ENCODE results near the gene IGLL1. TPM values are rescaled to one million over a fixed set of nuclear protein-coding genes. Genes with fewer than 3 reads are reported as not detected.

Gene IGLL1
- total and polyA plus RNA-seq, 3 donors from 2014 or later, result 6.9 to 36.9 (median 24.6) TPM

- TF ChIP-seq POLR2A (IDR thresholded peaks at IDR 0.05), result no peak
- no peak for TF ChIP-seq CTCF (IDR thresholded peaks at IDR 0.05)
- Histone ChIP-seq H3K9me3 (no peaks in the 10 kb centered on the region), H3K4me3 (no peak overlapping the region), H3K27me3 (no peaks in the 10 kb centered on the region), H3K27ac (no peak overlapping the region), H3K4me1 (peaks cover 47% of the 10 kb centered on the region), H3K36me3 (ENCODE audit: low read depth, missing control alignments) (no peaks in the 10 kb centered on the region)
- intact Hi-C loops (cut with DNase I; ENCODE audit: low total_unique reads), result no loop called here
- 80 to 88% methylated on average over 2 of the region's 2 CpGs for WGBS, 2 donors
- no peak for DNase-seq
These were observed 50.0 kb downstream of the IGLL1 start for GRCh38 chr22:23530106-23530505.

GRCh38 chr22:23529166-23530103 is 50.7 kb downstream of the IGLL1 start:
- intact Hi-C loops (cut with DNase I; ENCODE audit: low total_unique reads), result no loop called here
- H3K4me1 ChIP-seq, result peaks cover 40% of the 10 kb centered on the region
- H3K36me3 ChIP-seq (ENCODE audit: low read depth, missing control alignments), result no peaks in the 10 kb centered on the region
- no peak for TF ChIP-seq CTCF (IDR thresholded peaks at IDR 0.05)
- no peak for DNase-seq
- WGBS, 2 donors, result 83 to 84% methylated on average over 9 to 12 of the region's 12 CpGs
- H3K4me3 ChIP-seq, result no peak overlapping the region
- no peaks in the 10 kb centered on the region for H3K27me3 ChIP-seq
- no peaks in the 10 kb centered on the region for H3K9me3 ChIP-seq
- H3K27ac ChIP-seq, result no peak overlapping the region

GRCh38 chr22:23527971-23528740 is 51.9 kb downstream of the IGLL1 start:
- no peak overlapping the region for H3K27ac ChIP-seq
- H3K4me1 ChIP-seq, result peaks cover 40% of the 10 kb centered on the region
- no peaks in the 10 kb centered on the region for H3K36me3 ChIP-seq (ENCODE audit: low read depth, missing control alignments)
- TF ChIP-seq POLR2A (IDR thresholded peaks at IDR 0.05) (no peak), CTCF (IDR thresholded peaks at IDR 0.05) (no peak)
- no peak overlapping the region for H3K4me3 ChIP-seq
- no peak for DNase-seq
- no peaks in the 10 kb centered on the region for H3K27me3 ChIP-seq
- intact Hi-C loops (cut with DNase I; ENCODE audit: low total_unique reads), result no loop called here
- H3K9me3 ChIP-seq, result no peaks in the 10 kb centered on the region
- WGBS, 2 donors, result 82 to 87% methylated on average over 18 to 19 of the region's 19 CpGs

DNA sequence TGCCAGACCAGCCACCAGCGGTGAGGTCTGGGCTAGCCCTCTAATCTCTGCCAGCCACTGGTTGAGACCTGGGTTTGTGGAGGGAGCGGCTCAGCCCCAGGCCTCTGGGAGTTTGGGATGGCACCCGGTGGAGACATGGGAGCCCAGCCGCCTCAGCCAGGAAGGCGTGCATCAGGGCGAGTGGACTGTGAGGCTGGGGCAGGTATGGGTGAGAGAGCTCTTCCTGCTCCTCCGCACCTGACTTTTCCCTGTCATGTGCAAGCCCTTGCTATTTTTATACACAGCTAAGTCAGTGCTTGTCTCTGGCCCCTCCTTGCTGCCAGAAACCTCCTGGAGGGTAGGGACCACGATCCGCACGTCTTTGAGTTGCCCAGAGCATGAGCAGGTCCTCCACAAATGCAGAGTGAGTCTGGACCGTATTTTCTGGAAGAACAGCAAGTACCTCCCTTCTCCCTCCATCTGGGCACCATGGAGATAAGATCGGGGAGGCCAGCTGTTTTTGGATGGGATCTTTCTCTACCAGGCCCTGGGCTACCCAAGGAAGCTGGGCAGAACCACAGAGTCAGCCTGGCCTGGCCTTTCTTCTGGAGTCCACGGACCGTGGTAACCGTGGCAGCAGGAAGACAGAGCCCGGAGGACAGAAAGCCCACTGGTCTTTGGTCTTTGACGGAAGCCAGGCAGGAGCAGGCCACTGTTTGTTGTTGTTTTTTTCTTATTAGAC is 53.3 kb downstream of the IGLL1 start:
- Histone ChIP-seq H3K27me3 (no peaks in the 10 kb centered on the region), H3K4me3 (no peak overlapping the region), H3K27ac (no peak overlapping the region), H3K4me1 (peaks cover 35% of the 10 kb centered on the region), H3K36me3 (ENCODE audit: low read depth, missing control alignments) (no peaks in the 10 kb centered on the region), H3K9me3 (no peaks in the 10 kb centered on the region)
- intact Hi-C loops (cut with DNase I; ENCODE audit: low total_unique reads), result no loop called here
- 73 to 74% methylated on average over 11 to 17 of the region's 17 CpGs for WGBS, 2 donors
- DNase-seq, result no peak
- TF ChIP-seq CTCF (IDR thresholded peaks at IDR 0.05) (no peak), POLR2A (IDR thresholded peaks at IDR 0.05) (no peak)

All from testis (tissue), 3 donors.